SKM-1 (cell line): ENCODE results near the gene EIF2B2.

ENCODE experiments used
- DNase-seq: peaks from one replicate; lab custom pipeline; 2025; ENCODE audit not compliant: unreplicated experiment; lab: John Stamatoyannopoulos, UW

EIF2B2 gene

GRCh38 chr14:75041613-75042012 is 38.9 kb downstream of the EIF2B2 start:
- no peak for DNase-seq

- DNase-seq: no peak
Observed at GRCh38 chr14:75042035-75042434, 39.3 kb downstream of the EIF2B2 start.

GRCh38 chr14:75044322-75044721 is 41.6 kb downstream of the EIF2B2 start:
- DNase-seq: no peak

GRCh38 chr14:75044752-75045151 is 42.0 kb downstream of the EIF2B2 start:
- DNase-seq: no peak

- no peak for DNase-seq
Observed at GRCh38 chr14:75046275-75046674, 43.6 kb downstream of the EIF2B2 start.

- DNase-seq: no peak
Observed at GRCh38 chr14:75046899-75047298, 44.2 kb downstream of the EIF2B2 start.

- DNase-seq: no peak
Observed at GRCh38 chr14:75047506-75047905, 44.8 kb downstream of the EIF2B2 start.

GRCh38 chr14:75048101-75048500 is 45.4 kb downstream of the EIF2B2 start:
- DNase-seq: no peak

- DNase-seq: no peak
Observed at GRCh38 chr14:75049136-75049535, 46.4 kb downstream of the EIF2B2 start.

- DNase-seq: no peak
Observed at GRCh38 chr14:75049731-75050201, 47.0 kb downstream of the EIF2B2 start.

GRCh38 chr14:75050852-75051555 is 48.3 kb downstream of the EIF2B2 start, which contains the start of gene MLH3:
Gene MLH3, minus strand, starts transcription at chr14:75051467. Its CDS starts 1,812 bp downstream, at chr14:75049655.
- peak; percentile 19 for DNase-seq

GRCh38 chr14:75051556-75051899 is 48.8 kb downstream of the EIF2B2 start:
- no peak for DNase-seq

GRCh38 chr14:75053396-75054291 is 50.9 kb downstream of the EIF2B2 start:
- DNase-seq: no peak

GRCh38 chr14:75054421-75054820 is 51.7 kb downstream of the EIF2B2 start:
- no peak for DNase-seq

GRCh38 chr14:75059642-75060041 is 56.9 kb downstream of the EIF2B2 start:
- DNase-seq: no peak

GRCh38 chr14:75060420-75060819 is 57.7 kb downstream of the EIF2B2 start:
- no peak for DNase-seq
